ENCODE results near the gene CD84.

Gene CD84

DNA sequence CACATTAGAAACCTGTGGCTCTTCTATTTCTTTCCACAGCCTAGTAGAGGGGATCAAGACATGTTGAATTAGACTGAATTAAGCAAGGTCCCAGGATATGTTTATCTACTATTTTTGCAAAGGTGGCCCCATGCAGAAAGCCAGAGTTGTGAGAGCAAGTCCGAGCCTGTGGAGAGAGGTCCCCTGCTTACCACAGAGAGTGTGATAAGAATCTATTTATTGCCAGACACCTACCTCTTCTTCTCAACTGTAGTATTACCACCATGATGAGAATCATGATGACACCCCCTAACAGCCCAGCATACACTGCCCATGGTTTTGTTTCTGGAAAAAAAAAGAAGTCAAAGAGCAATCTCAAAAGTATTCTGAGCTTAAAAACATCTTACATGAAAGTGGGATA lies 44.6 kb upstream of the CD84 start:
- no peak for DNase-seq (ENCODE audit: low read depth)
- H3K4me3 ChIP-seq (ENCODE audit: low read depth, low read length), result no peak overlapping the region

GRCh38 chr1:160623227-160623633 lies 43.9 kb upstream of the CD84 start:
- DNase-seq (ENCODE audit: low read depth), result no peak
- no peak for TF ChIP-seq CTCF (conservative IDR thresholded peaks at IDR 0.05; ENCODE audit: low read depth, low read length)
- no peak overlapping the region for H3K4me3 ChIP-seq (ENCODE audit: low read depth, low read length)

More for the DNA sequence above, 44.6 kb upstream of the CD84 start:
- TF ChIP-seq CTCF (conservative IDR thresholded peaks at IDR 0.05; ENCODE audit: low read depth, low read length), result no peak

- no peak for TF ChIP-seq CTCF (conservative IDR thresholded peaks at IDR 0.05; ENCODE audit: low read depth, low read length)
- no peak for DNase-seq (ENCODE audit: low read depth)
- no peak overlapping the region for H3K4me3 ChIP-seq (ENCODE audit: low read depth, low read length)
Measured at GRCh38 chr1:160622501-160623226, 43.4 kb upstream of the CD84 start.

- DNase-seq (ENCODE audit: low read depth), result no peak
- TF ChIP-seq CTCF (conservative IDR thresholded peaks at IDR 0.05; ENCODE audit: low read depth, low read length), result no peak
- no peak overlapping the region for H3K4me3 ChIP-seq (ENCODE audit: low read depth, low read length)
Measured at GRCh38 chr1:160621633-160622413, 42.5 kb upstream of the CD84 start.

- no peak for TF ChIP-seq CTCF (conservative IDR thresholded peaks at IDR 0.05; ENCODE audit: low read depth, low read length)
- no peak overlapping the region for H3K4me3 ChIP-seq (ENCODE audit: low read depth, low read length)
- no peak for DNase-seq (ENCODE audit: low read depth)
Measured at GRCh38 chr1:160620942-160621632, 41.8 kb upstream of the CD84 start.

GRCh38 chr1:160619742-160620277 lies 40.5 kb upstream of the CD84 start:
- TF ChIP-seq CTCF (conservative IDR thresholded peaks at IDR 0.05; ENCODE audit: low read depth, low read length), result no peak
- H3K4me3 ChIP-seq (ENCODE audit: low read depth, low read length), result no peak overlapping the region
- no peak for DNase-seq (ENCODE audit: low read depth)

Data from choroid plexus epithelial cell (primary cell).